ENCODE measurements around the gene ESF1. TPM values are rescaled to one million over a fixed set of nuclear protein-coding genes. Genes with fewer than 3 reads are reported as not detected.

The ESF1 gene
- total RNA-seq, 1 donor from 2014 or later = 15.5 TPM

DNA sequence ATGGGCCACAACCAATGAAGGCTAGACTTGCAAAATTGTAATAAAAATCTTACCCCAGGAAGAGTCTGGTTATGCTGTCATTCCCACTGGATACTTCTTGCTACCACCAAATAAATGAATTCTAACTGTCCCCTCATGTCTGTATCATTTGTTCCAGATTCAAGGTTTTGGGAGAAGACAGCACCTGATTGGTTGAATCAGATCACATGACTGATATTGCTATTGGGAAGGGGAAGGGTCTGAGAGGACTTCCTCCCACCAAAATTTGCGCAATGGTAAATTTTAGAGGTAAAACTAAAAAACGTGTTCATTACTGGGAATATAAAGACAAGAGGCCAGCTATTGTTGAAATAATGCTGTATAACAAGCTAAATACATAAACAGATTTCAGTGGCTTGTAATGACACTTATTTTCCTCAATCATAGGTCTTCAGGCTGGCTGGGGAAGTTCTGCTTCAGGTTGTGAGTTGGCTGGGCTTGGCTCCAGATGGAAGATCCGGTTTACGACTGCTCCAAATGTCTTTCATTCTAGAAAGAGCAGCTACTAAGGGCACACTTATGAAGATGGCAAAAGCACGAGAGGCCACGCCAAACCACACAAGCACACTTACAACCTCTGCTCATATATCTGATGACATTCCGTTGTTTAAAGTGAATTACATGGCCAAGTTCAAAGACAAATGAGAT is 118.9 kb downstream of the ESF1 start:
- intact Hi-C loops (cut with micrococcal nuclease) = no loop called here
- TF ChIP-seq, protein P1, sequence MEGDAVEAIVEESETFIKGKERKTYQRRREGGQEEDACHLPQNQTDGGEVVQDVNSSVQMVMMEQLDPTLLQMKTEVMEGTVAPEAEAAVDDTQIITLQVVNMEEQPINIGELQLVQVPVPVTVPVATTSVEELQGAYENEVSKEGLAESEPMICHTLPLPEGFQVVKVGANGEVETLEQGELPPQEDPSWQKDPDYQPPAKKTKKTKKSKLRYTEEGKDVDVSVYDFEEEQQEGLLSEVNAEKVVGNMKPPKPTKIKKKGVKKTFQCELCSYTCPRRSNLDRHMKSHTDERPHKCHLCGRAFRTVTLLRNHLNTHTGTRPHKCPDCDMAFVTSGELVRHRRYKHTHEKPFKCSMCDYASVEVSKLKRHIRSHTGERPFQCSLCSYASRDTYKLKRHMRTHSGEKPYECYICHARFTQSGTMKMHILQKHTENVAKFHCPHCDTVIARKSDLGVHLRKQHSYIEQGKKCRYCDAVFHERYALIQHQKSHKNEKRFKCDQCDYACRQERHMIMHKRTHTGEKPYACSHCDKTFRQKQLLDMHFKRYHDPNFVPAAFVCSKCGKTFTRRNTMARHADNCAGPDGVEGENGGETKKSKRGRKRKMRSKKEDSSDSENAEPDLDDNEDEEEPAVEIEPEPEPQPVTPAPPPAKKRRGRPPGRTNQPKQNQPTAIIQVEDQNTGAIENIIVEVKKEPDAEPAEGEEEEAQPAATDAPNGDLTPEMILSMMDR (IDR thresholded peaks at IDR 0.05) = no peak
- Mint-ChIP-seq H3K9me3 (no peaks in the 10 kb centered on the region), H3K4me1 (no peaks in the 10 kb centered on the region), H3K27ac (no peak overlapping the region), H3K4me3 (no peak overlapping the region), H3K27me3 (peaks cover 2% of the 10 kb centered on the region), H3K36me3 (ENCODE audit: low read depth) (no peaks in the 10 kb centered on the region)
- no peak for DNase-seq
- ChIA-PET POLR2A (no interaction called here), CTCF (no interaction called here)
- no peak for ATAC-seq (ENCODE audit: low read depth)

Other genes with a start within 250 kb of the ESF1 start
- gene TASP1, start 146.0 kb downstream of the ESF1 start, total RNA-seq = 17.6 and 20.6 TPM in 2 replicates
- gene NDUFAF5, start 109 bp upstream of the ESF1 start, total RNA-seq = 22.7 and 29.8 TPM in 2 replicates
- gene SEL1L2, start 205.7 kb upstream of the ESF1 start, total RNA-seq = not detected in 2 replicates
- gene MACROD2, start 210.6 kb upstream of the ESF1 start, total RNA-seq = 54.8 and 55.1 TPM in 2 replicates

All from activated B cell treated with CpG ODN at 0.5 μM for 24 hours (primary cell).